GM19372 (cell line): Measurements from ENCODE around the gene RNASE9.
"Not testable (repeated sequence)": the region's sequence is repeated elsewhere in the genome, so short reads cannot be mapped to it uniquely, and the experiment has no call there.

ENCODE experiments used
- ATAC-seq: cut with Tn5 transposase; IDR thresholded peaks from one replicate; pipeline ENCODE4 v1.9.1; 2021; ENCODE audit warnings: mild to moderate bottlenecking, low read depth, moderate library complexity; ENCODE audit not compliant: unreplicated experiment

The RNASE9 gene

GRCh38 chr14:20560961-20561360 lies at the start of gene RNASE9:
Gene RNASE9, minus strand, starts transcription at chr14:20561047.
- ATAC-seq: no peak

GRCh38 chr14:20610002-20610765 lies 49.3 kb upstream of the RNASE9 start:
- no peak for ATAC-seq

GRCh38 chr14:20609215-20610001 lies 48.6 kb upstream of the RNASE9 start:
- ATAC-seq: peak; percentile 22

- no peak for ATAC-seq
Observed at GRCh38 chr14:20608383-20609110, 47.7 kb upstream of the RNASE9 start.

- ATAC-seq: no peak
Observed at GRCh38 chr14:20607617-20608016, 46.8 kb upstream of the RNASE9 start.

- ATAC-seq: no peak
Observed at GRCh38 chr14:20606902-20607242, 46.0 kb upstream of the RNASE9 start.

- ATAC-seq: no peak
Observed at GRCh38 chr14:20606190-20606901, 45.5 kb upstream of the RNASE9 start.

- no peak for ATAC-seq
Observed at GRCh38 chr14:20603813-20604690, 43.2 kb upstream of the RNASE9 start.

- ATAC-seq: no peak
Observed at GRCh38 chr14:20602583-20602982, 41.7 kb upstream of the RNASE9 start.

GRCh38 chr14:20601522-20601921 lies 40.7 kb upstream of the RNASE9 start:
- no peak for ATAC-seq

- ATAC-seq: no peak
Observed at GRCh38 chr14:20597108-20597507, 36.3 kb upstream of the RNASE9 start.

GRCh38 chr14:20595726-20596125 lies 34.9 kb upstream of the RNASE9 start:
- not testable (repeated sequence) for ATAC-seq

- no peak for ATAC-seq
Observed at GRCh38 chr14:20592574-20592973, 31.7 kb upstream of the RNASE9 start.

GRCh38 chr14:20591235-20591634 lies 30.4 kb upstream of the RNASE9 start, which contains the start of gene RNASE12:
Gene RNASE12, minus strand, starts transcription at chr14:20591376. Its CDS starts 653 bp downstream, at chr14:20590723.
- ATAC-seq: no peak

- ATAC-seq: no peak
Observed at GRCh38 chr14:20587489-20588154, 26.8 kb upstream of the RNASE9 start, which contains the start of gene RNASE11. Gene RNASE11, minus strand, starts transcription at chr14:20588001.

- no peak for ATAC-seq
Observed at GRCh38 chr14:20583908-20584307, 23.1 kb upstream of the RNASE9 start.

- ATAC-seq: no peak
Observed at GRCh38 chr14:20583142-20583541, 22.3 kb upstream of the RNASE9 start.

GRCh38 chr14:20580242-20580641 lies 19.4 kb upstream of the RNASE9 start:
- no peak for ATAC-seq
